Activated T-cell treated with anti-CD3 and anti-CD28 coated beads, Interleukin-2, amount 50 U/mL, for 1 hour (primary cell): ENCODE results near the gene ZNF738.

Experiments
- DNase-seq: peaks from one replicate; pipeline ENCODE4 v3.0.0-alpha.2; 2020

Gene ZNF738

GRCh38 chr19:21423057-21424041 lies 64.5 kb downstream of the ZNF738 start:
- DNase-seq: no peak
